GM10847 (cell line): ENCODE data around the gene LONP1.

Experiments used
- POLR2A ChIP-seq: IDR thresholded peaks from 2 replicates; pipeline ENCODE4 v1.6.1; 2011; ENCODE audit not compliant: insufficient read length; ENCODE audit errors: extremely low read depth

The LONP1 gene

DNA sequence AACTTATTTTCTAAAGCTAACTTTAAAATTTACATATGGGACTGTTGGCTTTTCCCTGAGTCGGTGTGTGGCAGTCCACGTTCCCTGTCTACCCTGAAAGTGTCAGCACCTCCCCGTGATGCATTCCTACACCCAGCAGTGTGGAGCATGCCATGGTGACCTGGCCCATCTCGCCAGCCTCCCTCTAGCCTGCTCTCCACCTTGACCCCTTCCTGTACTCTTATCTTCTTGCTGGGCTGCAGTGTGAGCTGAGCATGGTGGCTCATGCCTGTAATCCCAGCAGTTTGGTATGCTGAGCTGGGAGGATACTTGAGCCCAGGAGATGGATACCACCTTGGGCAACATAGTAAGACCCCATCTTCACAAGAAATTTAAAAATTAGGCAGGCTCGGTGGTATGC, 65.0 kb downstream of the LONP1 start:
- TF ChIP-seq POLR2A = no peak

DNA sequence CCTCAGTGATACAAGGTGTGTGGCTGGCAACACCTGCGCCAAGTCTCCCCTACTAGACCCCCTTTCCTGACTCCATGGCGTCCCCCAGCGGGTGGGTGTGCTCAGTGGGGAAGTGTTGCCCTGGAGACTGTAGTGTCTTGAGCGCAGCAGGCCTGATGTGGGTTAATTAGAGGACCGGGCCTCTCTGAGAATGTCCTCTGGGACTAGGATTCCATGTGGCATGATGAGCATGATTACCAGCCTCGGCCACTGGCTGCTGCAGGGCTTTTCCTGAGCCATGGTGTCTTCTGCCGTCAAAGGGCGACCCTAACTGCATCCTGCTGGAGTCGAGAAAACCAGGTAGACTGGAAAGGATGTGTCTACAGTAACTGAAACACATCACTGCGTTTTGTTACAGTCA, 67.7 kb downstream of the LONP1 start:
- TF ChIP-seq POLR2A = no peak

DNA sequence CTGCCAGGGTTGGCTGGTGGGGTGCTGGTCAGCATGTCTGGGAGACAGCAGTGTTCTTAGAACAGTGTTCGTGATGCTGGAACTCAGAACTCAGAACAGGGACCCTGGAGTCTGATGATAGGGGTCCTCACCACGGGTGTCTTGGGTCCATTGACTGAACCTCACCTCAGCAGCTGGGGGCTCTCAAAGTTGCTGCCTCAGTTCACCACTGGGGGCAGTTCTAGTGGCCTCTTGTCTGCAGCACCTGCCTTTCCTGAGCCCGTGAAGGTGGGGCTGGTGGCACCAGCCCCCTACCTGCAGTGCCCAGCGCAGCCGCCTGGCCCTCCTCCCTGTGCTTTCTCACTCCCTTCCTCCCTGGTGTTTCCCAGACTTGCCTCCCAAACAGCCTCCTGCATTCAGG, 68.6 kb downstream of the LONP1 start:
- TF ChIP-seq POLR2A = no peak

DNA sequence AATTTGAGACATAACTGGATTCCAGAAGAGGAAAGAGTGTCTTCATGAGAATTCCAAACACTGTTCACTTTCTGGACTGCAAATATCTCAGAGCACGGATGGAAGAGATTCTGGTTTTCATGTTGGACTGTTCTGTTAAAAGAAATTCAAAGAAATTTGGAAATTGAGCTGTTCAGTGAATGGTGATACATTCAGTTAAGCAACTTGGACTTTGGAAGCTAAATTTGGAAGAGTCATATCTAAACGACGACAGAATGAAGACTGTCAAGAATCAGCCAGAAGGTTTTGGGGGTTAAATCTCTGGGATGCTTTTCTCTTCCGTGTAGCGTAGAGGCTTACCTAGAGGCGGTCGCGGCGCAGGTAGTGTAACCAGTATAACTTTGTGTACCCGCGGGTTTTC, 71.5 kb downstream of the LONP1 start:
- TF ChIP-seq POLR2A = no peak

DNA sequence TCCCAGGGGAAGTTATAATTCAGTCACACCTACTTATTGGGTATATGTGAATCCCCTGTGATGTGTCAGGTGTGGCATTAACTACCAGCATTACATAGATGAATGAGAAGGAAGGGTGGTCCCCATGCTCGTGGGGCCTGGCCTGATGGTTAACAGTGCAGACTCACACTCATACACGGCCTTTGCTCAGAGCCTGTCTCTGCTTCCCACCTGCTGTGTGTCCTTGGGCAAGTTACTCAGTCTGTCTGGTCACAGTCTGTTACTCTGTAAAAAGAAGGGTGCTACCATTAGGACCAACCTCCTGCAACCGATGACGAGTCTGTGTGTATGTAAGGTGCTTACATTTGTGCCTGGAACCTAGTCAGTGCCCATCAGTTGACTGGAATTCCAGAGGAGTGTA, 73.2 kb downstream of the LONP1 start:
- no peak for TF ChIP-seq POLR2A

DNA sequence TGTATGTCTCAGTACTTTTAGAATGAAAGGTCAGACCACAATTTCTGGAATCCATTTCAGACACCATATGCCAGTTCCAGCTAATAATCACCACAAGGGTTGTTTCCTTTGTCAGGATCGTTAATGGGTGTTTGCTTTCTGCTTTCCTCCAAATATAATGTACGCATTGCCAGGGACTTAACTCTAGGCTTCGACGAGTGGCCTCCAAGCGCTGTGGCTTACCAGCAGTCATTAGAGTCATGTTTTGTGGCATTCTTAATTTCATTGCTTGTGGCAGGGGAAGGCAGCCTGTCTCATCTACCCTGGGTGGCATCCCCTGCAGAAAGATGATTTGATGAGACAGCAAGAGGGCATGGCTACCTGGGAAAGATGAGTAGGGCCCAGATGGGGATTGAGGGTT, 74.5 kb downstream of the LONP1 start:
- no peak for TF ChIP-seq POLR2A

GRCh38 chr19:5644037-5644436, 75.9 kb downstream of the LONP1 start:
- no peak for TF ChIP-seq POLR2A

- no peak for TF ChIP-seq POLR2A
These were observed 76.9 kb downstream of the LONP1 start for GRCh38 chr19:5643060-5643459.

DNA sequence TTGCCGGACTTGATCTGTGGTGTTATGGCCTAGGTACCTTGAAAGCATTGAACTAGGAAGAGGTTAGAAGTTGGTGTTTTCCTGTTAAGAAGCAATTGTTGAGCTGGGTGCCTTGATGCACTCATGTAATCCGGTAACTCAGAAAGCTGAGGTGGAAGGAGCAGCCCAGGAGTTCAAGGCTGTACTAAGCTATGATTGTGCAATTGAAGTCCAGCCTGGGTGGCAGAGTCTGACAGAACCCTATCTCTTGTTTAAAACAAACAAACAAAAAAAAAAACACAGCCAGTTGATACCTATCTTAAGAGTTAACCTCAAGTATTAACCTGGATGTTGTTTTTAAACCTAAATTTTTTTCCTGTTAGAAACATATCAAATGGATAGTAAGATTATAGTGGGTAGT, 77.7 kb downstream of the LONP1 start:
- TF ChIP-seq POLR2A = no peak
